HG02763 (cell line): ENCODE results near the gene ANP32A.

Experiments
- ATAC-seq: cut with Tn5 transposase; IDR thresholded peaks from one replicate; pipeline ENCODE4 v1.9.1; 2021; ENCODE audit warnings: mild to moderate bottlenecking, moderate library complexity; ENCODE audit not compliant: unreplicated experiment

Gene ANP32A

DNA sequence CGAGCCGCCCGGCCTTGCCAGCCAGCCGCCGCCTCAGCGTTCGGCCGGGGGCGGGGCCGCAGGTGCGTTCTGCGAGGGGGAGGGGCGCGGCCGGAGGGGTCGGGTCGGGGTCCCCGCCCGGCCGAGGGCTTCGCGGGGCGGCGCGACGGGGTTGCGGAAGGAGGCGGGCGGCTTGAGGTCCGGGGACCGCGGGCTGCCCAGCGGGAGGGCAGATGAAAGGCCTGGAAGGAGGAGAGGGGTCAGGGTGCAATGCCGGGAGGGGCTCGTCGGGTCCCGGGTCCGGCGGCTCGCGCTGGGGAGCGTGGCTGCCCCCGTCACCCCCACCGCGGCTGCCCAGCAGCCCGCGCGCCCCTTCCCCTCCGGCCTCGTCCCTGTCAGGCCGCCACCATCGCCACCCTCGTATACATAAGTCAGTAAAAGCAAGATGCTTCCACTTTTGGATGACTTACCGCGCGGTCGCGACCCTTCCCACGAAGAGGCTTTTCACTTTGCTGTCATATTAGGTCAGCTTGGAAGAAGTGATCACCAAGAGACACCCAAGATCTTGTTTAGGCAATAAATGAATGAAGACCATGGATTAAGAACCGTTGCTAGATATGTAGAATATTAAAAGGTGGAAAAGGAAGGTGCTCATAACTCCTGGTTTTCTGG lies 620 bp upstream of the ANP32A start:
- peak; percentile 22 for ATAC-seq

DNA sequence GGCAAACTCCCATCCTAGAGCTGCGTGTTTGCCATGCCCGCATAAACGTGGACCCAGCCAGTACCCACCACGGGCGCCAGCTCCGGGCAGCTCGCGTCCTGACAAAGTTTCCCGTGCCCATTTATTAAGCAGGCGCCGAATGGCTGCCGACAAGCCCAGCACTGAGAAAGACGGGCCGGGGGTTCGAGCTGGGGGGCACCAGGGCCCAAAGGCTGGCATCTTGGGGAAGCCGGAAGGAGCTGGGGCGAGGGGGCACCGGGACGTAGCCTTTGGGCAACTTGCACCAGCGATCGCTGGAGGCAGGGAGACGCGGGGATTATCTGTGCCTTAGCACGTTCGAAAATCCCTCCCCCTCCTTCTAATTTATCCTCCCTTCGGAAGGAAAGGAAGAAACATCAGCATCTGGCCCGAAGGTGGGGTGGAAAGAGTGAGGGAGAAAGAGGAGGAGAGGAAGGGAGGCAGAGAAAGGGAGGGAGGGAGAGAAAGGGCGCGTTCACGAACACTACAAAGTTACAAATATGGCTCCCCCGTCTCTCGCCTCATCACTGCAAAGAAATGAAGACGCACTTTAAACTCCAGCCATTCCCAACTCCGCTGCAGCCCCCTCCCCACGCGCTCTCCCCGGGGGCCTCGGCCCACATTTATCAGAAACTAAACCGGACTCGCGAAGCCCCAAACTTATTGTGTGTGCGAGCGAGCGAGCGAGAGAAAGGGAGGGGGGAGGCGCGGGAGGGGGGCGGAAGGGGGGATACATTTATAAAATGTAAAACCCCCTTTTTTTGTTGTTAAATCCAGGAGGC lies 1.0 kb downstream of the ANP32A start:
- ATAC-seq = no peak

DNA sequence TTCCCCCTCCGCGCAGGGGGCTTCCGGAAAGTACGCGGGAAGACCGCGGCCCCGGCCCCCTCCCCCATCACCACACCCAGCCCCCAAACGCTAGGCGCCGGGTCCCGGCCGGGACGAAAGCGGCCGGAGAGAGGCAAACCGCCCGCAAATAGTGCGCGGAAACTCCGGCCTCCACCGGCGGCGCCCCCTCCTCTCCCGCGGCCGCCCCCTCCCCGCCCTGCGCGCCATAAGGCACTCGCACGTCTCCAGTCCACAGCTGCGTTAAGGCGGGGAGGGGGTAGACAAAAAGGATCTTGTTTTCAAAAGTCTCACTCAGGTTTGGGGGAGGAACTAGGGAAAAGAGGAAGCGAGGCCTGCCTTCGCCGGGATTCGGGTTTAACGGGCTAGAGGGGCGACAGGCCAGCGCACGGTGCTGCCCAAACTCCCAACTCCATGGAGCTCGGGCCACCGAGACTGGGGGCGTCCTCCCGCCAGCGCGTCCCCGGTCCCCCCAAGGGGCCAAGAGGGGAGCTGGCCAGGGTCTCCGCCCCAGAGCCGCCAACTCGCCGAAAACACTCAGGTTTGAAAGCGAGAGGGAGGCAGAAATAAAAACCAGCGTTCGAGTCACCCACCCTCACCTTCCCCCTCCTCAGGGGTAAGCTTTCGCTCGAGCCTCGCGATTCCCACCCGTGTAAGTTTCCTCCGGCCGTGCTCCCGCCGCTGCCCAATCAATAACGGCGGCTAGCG lies 1.8 kb downstream of the ANP32A start:
- no peak for ATAC-seq

DNA sequence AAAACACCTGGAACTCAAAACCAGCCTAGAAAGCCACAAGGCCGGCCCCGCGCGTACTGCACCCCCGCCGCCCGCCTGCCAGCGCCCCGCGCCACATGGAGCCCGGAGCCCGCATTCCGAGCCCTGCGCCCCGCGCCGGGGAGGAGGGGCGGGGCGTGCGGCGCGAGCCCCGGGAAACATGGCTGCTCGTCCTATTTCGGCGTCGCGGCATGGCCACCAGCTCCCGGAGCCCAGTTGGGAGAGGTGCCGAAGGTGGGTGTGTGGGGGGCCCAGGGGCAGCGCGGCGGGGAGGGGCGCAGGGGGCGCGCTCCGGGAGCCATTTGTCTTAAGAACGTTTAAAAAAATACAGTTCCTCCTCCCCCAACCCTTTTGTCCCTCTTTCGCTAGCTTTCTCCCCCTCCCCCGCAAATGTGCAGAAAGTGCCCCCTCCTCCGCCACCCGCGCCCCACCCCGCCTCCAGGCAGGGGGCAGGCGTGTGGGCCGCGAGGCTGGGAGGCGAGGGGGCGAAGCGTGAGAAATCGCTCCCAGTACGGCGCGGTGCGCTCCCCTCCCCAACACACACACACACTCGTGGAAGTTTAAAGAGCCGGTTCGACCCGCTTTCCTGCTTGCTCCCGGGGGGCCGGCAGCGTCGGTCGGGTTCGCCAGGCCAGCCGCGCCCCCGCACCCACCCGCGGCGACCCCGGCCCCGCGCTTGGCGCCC lies 2.5 kb downstream of the ANP32A start:
- ATAC-seq = no peak

DNA sequence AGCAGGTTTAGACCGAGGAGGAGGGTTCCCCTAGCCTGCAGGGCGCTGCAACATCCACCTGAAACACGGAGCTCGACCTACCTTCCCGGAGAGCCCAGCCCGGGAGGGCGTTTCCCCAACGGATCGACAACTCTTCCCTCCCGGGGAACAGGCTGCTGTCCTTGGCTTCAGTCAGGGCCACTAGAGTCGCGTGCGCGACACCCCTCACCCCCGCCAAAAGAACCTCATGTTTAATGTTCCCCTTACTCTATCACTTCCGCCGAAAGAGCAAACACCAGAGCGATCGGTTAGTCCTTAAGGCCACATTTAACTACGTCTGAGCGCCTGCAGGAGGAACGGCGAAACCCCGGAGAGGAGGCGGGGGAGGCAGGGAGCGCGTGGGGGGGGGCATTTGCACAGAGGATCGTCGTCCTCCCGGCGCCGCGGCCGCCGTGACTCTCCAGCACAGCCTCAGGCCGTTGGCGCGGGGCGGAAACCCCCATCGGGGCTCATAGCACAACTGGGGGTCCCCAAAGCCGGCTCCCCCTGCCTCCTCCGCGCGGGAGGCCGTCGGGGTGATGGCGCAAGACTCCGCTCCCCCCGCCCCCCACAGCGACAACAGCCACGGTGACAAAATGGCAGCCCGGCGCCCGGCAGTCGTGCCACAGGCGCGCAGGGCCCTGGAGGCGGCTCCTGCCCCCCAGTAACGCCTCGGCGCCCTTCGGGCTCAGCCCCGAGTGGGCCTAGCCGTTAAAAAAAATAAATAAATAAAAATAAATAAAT lies 3.2 kb downstream of the ANP32A start:
- ATAC-seq = no peak

DNA sequence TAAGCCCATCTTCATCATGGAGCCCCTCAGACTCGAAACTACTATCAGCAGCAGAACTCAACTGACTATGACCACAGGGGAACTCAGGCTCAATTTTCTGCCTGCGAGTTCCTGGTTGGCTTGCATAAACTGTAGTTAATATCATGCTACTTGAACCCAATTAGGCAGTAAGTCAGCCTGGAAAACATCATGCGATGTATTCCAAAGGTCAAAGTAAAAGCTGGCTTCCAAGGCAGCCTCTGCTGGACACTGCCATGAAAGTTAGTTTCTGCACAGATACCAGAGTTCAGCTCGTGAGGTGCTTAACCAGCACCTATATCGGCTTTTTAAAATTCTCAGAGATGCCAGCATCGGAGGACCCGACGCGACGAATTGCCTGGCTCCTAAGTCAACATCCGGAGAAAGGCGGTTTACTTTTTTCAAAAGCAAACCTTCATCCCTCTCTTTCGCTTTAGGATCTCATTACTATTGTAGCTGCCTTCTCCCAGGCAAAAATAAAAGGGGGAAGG lies 3.8 kb downstream of the ANP32A start:
- ATAC-seq = no peak

DNA sequence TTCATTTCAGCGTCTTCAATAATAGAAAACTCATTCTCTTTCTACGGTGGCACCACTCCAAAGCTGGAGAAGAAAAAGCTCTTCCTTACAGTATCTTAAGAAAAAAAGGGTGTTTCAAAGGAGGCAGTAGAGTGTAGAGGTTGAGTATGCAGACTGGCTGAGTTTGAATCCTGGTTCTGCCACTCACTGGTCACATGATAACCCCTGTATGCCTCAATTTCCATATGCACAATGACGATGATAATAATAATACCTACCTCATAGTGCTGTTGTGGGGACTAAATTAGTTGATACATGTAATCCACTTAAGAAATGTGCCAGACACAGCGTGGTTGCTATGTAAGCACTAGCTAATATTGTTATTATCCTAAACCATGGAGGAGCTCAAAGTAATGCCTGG lies 4.5 kb downstream of the ANP32A start:
- no peak for ATAC-seq

DNA sequence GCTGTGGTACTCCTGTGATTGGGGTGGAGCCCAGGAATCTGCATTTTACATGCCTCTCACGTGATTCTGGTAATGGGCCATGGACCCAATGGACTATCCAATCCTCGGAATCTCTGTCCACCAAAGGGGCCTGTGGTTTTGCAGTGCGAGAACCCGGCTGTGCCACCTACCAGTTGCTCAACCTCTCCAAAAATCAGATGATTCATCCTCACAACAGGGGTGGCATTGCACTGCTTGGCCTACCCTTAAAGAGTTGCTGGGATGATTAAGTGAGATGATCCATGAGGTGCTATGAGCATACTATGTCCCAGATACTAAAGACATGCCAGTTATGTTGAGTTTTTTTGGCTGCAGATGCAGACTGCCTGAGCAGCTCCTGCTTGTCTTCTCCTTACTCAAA lies 5.1 kb downstream of the ANP32A start:
- no peak for ATAC-seq

DNA sequence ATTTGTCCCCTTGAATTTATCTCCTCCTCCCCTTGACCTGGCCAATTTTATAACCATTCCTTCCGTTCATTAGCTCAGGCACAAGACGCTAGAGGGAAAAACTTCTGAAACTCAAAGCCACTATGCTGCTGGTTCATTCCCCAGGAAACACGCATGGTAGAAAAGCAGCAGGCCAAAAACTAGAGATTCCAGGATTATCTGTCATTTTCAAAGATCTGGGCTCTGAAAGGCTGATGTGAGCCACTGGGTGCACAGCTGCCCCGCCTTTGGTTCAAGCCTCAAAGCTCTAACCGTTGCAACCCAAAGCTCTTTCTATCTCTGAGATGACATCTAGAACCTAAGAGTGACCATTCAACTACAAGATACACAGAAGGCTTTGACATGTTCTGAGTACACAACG lies 6.1 kb downstream of the ANP32A start:
- no peak for ATAC-seq

DNA sequence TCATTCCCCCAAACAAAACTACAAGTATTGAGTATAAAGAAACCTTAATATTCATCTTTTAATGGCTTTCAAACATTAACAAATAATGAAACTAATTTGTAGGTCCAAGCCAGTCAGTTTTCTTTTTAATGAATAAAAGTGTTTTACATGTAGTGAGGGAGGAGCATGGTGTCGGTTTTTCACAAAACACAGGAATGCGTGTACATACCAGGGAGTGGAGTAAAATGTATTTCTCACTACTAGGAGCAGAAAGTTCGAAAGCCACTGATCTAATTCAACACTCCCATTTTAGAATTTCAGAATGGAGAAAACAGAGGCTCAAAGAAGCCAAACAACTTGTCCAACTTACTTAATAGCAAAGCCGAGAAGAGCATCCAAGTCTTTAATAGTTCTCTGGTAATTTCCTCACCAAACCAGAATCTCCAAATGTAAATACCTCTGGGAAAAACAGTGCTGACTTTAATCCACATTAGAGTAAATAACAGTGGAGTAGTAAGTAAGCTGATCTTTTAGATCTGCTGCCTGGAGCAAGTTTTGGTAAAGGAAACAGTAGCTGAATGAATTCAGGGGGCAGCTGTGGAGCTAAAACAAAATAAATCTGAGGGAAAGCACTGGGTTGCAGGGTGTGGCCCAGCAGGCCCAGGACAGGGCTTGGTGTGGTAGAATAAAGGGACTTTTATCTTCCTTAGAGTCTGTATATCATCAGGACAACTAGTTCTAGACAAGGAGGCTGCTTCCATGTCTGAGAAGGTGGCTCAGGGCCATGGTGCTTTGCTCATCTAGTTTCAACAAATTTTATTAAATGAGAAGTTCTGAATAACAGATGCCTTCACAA lies 7.9 kb downstream of the ANP32A start:
- no peak for ATAC-seq

DNA sequence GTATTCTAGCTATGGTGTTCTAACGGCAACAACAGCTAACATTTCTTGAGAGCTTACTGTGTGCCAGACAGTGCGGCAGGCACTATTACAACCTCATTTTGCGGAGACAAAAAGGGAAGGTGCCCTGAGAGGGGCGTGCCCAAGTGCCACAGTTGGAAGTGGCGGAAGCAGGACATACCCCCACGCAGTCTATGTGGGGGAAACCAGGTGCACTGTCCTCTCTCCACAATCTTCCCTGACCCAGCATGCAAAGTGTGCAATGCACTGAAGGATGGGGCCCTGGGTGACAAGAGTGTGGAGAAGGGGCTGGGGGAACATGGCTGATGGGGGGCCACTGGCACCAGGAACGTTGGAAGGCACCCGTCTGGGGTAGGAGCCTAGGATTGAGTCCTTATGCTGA lies 8.6 kb downstream of the ANP32A start:
- no peak for ATAC-seq

DNA sequence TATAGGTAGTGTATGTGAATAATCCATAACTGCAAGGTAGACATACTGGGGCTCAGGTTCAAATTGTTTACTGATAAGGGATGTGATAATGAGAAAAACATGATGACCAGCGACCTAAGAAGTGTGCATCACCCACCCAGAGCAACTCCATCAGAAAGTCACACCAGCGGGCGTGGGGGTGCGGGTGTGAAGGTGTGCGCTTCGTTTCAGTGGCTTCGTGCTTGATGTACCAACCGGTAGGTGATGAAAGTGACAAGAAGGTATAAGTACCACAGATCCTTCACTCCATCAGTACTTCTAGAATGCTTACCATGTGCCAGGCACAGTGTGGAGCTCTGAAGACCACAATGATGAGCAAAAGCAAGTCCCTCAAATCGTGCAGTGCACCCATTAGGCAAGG lies 11.2 kb downstream of the ANP32A start:
- no peak for ATAC-seq

DNA sequence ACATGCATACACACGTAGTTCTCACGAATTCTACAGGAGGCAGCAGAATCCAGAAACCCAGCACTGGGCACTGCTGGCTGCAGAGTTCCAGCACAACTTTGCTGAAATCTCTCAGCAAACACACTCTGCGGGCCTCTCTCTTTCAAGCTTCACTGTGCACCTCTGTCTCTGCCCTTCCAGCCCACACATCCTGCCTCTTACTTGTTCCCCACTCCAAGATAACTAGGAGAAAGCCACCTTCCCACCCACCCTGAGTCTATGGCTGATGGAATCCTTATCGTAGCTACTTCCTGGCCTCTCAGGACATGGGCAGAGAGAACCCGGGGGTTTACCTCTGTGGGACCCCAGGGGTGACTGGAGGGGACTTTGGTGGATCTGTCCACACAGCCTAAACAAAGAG lies 11.9 kb downstream of the ANP32A start:
- no peak for ATAC-seq

DNA sequence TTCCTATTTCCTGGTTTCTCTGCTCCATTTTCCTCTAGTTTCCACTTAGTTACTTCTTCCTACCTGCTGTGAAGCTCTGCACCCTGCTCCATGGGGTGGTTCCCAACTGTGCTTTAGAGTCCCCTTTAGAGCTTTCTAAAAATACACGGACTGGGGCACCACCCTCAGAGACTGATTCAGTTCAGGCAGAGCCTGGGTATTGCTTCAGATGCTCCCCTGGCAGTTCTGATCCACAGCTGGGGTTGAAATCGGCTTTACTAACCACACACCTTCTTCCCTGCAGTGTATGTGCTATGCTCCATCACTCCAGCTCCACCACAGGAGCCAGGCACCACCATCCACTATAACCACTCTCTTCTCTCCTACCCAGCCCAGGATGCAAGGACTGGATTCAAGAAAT lies 12.6 kb downstream of the ANP32A start:
- no peak for ATAC-seq

DNA sequence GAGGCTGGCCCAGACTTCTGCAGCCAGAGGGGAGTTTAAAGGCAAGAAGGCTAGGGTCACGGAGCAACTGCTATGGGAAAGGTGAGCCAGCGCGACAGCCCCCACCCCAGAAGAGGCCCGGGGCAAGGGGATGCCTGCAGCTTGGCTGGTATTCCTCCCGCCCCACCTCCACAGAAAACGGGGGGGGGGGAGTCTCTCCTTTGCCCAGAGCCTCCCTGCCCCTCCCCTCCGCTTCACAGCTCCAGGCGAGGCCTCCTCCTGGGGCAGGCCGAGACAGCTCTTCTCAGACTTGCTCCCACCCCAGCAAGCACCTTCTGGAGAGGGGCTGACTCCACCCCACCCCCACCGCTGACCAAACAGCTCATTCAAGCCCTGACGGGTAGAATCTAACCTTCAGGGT lies 13.4 kb downstream of the ANP32A start:
- ATAC-seq = no peak

DNA sequence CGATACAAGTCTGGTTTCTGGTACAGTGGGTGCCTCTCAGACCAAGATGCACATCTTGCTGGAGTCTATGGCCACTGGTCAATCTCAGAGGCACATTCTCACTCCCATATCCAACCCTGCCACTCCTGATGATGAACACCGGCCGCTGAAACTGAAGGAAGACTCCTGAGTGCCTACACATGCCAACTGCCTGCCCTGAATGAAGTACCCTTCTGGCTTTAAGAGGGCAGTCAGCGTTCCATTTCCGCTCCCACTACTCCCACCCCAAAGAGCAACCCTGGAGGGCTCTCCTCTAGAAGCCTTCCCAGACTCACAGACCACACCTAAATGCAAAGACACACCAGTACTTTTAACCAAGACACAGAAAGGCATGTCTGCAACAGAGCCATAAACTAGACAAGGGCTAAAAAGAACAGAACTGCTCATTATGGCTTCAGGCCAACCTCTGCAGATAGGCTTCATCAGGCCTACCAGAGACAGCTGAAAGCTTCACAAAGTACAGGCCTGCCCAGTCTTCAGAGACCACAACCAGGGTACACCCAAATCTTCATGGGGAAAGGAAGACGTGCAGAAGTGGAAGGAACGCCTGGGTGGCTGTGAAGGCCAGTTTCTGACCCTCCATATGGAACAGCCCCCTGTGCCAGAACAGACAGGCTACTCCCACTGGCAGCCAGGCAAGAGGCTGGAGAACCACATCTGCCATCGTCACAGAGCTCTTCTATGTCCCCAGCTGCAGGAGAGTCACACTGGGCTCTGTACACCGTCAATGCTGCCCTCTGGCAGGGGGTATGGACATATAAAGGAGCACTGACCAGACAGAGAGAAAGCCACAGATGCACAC lies 14.3 kb downstream of the ANP32A start:
- no peak for ATAC-seq

DNA sequence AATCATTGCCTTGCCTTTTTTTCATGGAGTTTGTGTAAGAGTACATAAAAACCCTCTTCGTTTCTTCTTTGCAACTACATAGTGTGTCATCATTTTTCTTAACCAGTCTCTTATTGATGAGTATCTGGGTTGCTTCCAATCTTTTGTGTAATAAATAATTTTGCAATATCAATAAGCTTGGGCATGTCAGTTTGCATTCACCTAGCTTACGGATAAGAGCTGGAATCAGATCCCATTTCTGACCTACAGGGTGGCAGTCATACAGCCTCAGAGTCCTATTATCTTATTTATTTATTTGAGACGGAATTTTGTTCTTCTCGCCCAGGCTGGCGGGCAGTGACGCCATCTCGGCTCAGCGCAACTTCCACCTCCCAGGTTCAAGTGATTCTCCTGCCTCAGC lies 18.3 kb downstream of the ANP32A start:
- no peak for ATAC-seq

DNA sequence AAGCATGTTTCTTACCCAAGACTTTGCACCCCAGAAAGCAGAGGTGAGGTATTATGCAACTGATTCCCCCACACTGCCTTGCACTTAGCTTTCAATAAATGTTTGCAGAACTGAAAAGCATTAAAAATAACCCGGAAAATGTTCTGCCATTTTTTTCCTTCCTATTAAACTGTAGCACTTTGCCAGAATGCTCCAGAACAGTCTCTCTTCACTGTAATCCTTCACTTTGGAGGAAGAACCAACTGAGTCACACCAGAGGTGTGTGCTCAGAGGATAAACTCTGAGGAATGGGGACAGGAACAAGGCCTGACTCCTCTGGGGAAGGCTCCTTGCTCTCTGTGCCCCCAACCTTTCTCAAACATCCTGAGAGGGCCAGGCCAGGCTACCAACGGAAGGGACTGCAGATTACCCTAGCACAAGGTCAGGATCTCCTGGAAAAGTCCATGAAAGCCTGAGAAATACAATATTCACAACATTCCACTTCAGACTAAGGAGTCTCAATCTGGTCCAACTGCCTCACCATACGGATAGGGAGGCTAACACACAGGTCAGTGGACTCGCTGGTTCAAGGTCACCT lies 19.0 kb downstream of the ANP32A start:
- no peak for ATAC-seq
